Muscle of back (tissue), 11 donors: Measurements from ENCODE around the gene ASF1A. TPM values are rescaled to one million over a fixed set of nuclear protein-coding genes. Genes with fewer than 3 reads are reported as not detected.

Experiments
- DNase-seq, 3 donors: peaks; one replicate each; pipeline versions ENCODE4 v3.0.0 to v3.0.0-alpha.2; 2013
- polyA plus RNA-seq, 10 donors: library from polyadenylated mRNA; unstranded; fragments of 120-200 nt; gene quantifications; one replicate each; pipeline ENCODE4 v1.2.1, GENCODE V29; 2013; ENCODE audit not compliant: insufficient read length in 10 of 10

Gene ASF1A
- polyA plus RNA-seq, 10 donors = 17.0 to 22.3 (median 19.6) TPM

GRCh38 chr6:118877806-118878205, 16.1 kb upstream of the ASF1A start:
- DNase-seq = no peak

GRCh38 chr6:118881440-118882313, 12.3 kb upstream of the ASF1A start:
- no peak for DNase-seq

GRCh38 chr6:118882314-118882905, 11.5 kb upstream of the ASF1A start:
- DNase-seq = no peak

- no peak for DNase-seq
These were observed 7.3 kb upstream of the ASF1A start for GRCh38 chr6:118886641-118887040.

- DNase-seq = no peak
These were observed 4.8 kb upstream of the ASF1A start for GRCh38 chr6:118889163-118889562.

DNA sequence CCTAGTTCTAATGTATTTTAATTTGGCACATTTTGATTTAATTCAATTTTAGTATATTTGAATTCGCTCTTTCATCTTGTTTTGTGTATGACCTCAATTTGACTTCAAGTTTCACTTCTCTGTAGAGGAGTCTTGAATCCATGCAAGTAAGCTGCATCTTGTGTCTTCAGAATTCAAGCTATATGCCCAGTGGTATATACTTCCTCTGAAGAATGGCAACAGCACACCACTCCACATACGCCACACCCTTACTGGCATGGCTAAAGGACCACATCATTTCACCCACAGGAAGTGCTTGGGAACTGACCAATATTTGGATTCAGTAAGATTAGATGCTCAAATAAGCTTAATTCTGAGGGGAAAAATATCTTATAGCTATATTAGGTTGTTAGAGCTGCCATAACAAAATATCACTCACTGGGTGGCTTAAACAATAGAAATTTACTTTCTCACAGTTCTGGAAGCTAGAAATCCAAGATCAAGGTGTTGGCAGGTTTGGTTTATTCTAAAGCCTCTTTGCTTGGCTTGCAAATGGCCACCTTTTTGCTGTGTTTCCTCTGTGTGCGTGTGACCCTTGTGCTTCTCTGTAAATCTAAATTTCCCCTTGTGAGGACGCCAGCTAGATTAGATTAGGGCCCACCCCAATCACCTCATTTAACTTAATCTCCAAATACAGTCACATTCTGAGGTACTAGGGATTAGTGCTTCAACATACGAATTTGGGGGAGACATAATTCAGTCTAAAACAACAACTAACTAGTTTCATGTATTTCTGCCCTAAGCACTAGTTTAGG, 2.8 kb upstream of the ASF1A start:
- DNase-seq = no peak

GRCh38 chr6:118892355-118892991, 1.5 kb upstream of the ASF1A start:
- peak in 1 of 3 donors; percentile 37 for DNase-seq

DNA sequence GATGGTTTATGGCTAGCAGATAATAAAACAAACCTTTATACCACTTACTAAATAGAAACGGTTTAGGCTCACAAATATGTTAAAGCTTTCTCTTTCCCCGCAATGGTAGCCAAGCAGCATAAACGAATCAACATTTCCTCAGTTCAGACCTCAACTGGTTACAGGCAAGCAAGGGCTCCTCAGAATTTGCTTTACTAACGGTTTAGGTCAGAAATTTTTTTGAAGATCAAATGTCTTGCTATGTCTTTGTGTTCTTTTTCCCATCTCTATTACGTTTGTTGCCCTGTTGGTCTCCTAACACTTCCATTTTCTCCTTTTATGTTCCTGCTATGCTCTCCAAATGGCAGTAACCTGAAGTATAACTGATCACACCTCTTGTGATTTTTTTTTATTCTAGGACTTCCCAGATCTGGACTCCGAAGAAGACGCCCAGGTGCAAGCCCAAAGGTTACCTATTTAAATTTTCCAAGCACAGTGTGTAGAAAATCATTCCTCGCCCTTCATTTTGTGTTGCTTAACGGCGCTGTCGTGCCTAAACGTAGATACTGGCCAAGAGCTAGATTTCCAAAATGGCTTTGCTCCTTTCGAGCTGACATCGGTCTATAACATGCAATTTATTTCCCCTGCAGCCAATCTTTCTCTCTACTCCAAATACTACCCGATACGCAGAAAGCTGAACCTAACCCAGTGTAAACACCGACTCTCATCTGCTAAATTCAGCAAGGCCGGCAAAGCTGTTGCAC, 717 bp upstream of the ASF1A start:
- DNase-seq = peak in 1 of 3 donors; percentile 49

GRCh38 chr6:118894425-118895260, 691 bp downstream of the ASF1A start:
- peak; percentile 53 to 87 (median 76) for DNase-seq

- no peak for DNase-seq
These were observed 1.3 kb downstream of the ASF1A start for GRCh38 chr6:118895261-118895560.

DNA sequence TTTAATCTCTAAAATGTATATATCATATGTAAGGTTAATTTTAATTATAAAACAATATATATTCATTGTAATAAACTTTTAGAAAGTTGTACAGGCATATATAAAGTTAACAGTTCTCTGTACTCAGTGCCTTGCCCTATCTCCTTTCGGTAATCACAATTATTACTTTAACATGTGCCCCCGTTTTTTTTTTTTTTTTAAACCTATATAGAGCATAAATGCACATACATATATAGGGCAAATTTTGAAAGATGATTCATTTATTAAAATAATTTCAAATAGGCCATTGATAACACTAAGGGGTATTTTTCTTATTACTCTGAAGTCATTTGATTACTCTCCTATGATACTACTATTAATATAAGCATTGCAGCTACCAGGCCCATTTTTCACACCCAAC, 1.9 kb downstream of the ASF1A start:
- no peak for DNase-seq

DNA sequence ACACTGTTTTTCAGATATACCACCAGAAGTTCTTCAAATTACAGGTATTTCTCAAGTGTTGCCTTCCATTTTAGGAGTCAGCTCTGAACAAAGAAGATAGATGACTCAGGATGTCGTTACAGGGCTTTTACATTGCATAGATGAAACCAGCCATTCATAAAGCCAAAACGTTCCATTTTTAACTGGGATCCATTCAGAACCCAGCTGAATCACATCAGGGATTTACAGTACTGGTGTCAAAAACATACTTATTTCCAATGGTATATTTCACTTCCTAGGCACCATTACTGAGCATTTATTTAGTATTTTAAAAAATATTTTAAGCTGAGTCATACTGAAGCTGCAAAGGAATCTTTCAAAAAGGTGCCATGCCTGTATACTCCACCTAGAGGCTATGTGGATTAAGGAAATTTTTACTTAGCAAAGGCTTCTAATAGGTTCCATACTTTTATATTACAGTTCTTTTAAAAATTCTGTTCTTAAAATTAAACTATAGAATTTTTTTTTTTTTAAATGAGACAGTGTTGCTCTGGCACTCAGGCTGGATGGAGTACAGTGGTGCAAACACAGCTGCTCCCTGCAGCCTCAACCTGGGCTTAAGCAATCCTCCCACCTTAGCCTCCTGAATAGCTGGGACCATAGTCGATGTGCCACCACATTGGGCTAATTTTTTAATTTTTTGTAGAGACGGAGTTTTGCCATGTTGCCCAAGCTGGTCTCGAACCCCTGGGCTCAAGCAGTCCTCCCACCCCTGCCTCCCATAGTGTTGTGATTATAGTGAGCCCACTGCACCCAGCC, 2.6 kb downstream of the ASF1A start:
- DNase-seq = peak in 2 of 3 donors; percentile 7 to 15

- no peak for DNase-seq
These were observed 3.4 kb downstream of the ASF1A start for GRCh38 chr6:118897386-118897785.

- no peak for DNase-seq
These were observed 6.0 kb downstream of the ASF1A start for GRCh38 chr6:118899948-118900347.

DNA sequence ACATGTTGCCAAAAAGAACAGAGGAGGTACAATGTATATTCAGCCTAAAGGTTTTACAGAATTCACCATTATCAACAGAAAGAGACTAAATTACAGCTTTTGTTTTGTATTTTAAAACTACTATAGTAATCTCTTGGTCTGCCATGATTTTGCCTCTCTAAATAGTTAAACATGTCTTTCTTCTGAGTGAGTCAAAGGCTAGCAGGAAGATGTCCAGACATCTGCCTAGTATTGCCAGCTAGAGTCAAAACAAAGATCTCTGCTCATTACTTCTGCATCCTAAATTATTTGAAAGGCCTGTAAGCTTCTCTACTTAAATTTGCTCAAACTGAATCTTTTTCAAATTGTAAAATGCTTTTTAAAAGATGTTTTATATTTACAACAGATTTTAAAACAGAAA, 8.8 kb downstream of the ASF1A start:
- no peak for DNase-seq

- DNase-seq = no peak
These were observed 9.2 kb downstream of the ASF1A start for GRCh38 chr6:118903138-118903537.

- no peak for DNase-seq
These were observed 9.7 kb downstream of the ASF1A start for GRCh38 chr6:118903691-118904090.

GRCh38 chr6:118905084-118905483, 11.1 kb downstream of the ASF1A start:
- no peak for DNase-seq

DNA sequence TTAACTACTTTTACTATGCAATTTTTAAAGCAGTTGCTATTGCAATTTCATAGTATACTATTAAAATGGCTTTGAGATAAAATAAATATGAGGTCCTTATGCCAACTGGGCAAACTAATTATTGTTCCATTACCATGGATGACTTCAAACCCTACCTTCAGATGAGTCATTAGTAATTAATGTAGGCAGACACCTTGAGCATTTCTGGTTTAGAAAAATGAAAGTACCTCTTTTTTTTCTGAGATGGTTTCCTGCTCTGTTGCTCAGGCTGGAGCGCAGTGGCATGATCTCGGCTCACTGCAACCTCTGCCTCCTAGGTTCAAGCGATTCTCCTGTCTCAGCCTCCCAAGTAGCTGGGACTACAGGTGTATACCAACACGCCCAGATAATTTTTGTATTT, 11.9 kb downstream of the ASF1A start:
- DNase-seq = no peak

DNA sequence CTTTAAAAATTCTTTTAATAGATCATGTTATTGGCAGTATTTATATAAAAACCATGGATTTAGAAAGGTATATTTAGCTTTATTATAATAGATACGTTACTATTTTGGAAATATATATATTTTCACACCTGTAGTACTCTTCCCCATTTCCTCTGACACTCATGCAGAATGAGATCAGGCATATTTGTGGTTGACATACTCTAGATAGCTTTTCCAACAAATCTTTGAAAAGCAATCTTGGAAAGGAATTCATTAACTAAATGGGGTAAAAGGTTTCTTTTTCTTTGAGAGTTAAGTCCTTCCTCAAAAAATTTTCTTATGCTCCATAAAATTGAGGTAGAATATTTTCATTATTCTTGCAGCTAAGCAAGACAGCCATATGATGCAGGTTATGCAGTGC, 14.5 kb downstream of the ASF1A start:
- DNase-seq = no peak
